Activated T-cell treated with anti-CD3 and anti-CD28 coated beads for 48 hours (primary cell): ENCODE results near the gene CLIP3.
"Not testable (repeated sequence)": the region's sequence is repeated elsewhere in the genome, so short reads cannot be mapped to it uniquely, and the experiment has no call there.

Experiments used
- DNase-seq: peaks from one replicate; pipeline ENCODE4 v3.0.0-alpha.2; 2020; ENCODE audit warnings: low read depth

The CLIP3 gene

DNA sequence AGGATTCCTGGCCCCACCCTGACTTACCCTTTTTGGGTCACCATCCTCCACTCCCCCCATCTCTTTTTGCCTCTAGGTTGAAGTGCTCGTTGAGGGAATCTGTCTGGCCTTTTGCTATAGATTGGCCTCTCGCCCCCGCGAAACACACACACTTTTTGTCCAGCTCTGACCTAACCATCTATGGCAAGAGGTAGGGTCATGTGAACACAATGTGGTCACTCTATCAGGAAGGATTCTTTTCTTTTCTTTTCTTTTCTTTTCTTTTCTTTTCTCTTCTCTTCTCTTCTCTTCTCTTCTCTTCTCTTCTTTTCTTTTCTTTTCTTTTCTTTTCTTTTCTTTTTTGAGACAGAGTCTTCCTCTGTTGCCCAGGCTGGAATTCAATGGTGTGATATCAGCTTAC, 51.7 kb downstream of the CLIP3 start:
- not testable (repeated sequence) for DNase-seq

DNA sequence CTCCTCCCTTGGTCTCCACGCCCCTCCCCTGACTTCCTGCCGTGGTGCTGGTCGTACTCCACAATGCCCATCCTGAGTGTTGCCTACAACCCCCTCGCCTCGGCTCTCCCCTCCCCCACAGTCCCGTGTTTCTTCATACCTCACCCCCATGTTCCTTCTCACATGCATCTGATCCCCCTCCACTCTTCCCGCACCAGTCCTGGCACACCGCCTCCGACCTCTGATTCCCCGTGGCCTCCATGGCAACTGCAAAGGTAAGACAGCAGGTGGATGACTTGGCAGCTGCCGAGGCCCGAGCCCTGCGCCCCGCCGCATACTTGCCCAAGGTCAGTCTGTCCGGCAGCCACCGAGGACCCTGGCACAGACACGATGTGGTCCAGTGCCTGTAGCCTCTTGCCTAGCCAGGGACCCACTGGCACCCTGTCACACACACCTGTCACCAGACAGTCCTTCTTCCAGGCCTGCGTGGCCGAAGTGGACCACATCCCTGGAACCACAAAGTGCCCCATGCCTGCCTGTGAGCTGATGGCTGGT, 53.8 kb downstream of the CLIP3 start:
- DNase-seq: no peak

DNA sequence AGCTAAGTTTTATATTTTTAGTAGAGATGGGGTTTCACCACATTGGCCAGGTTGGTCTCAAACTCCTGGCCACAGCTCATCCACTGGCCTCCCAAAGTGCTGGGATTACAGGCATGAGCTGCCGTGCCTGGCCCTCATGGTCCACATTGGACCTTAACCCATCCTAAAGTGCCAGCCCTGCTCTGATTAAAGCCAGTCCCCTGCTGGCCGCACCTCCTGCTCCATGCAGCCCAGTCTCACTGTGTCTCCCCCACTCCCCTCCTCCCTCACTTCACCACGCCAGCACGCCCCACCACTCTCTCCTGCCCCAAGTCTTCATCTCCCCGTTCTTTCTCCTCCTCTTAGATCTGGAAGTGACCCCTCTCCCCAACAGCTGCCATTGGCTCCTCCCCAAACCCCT, 54.4 kb downstream of the CLIP3 start:
- no peak for DNase-seq

- peak; percentile 48 for DNase-seq
Measured at GRCh38 chr19:35977446-35978222, 55.0 kb downstream of the CLIP3 start.

DNA sequence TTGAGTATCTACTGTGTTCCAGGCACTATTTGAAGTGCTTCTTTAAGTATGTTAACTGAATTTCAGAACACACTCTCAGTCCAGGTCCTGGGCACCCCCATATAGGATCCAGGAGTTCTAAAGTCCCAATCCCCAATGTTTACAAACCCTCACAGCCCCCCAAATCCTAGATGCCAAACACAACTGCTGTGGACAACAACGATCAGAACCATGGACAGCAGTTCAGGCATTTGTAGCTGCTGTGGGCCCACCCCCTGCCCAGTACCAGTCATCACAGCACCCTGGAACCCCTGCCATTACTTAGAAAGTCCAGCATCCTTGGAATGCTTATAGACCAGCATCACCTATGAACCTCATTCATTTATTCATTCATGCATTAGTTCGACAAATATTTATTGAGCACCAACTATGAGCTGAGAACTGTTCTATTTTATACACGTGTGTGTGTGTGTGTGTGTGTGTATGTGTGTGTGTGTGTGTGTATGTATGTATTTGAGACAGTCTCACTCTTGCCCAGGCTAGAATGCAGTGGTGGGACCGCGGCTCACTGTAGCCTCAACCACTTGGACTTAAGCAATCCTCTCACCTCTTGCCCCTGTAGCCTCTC, 57.0 kb downstream of the CLIP3 start:
- DNase-seq: no peak

- DNase-seq: no peak
Measured at GRCh38 chr19:35973487-35973886, 59.2 kb downstream of the CLIP3 start.

GRCh38 chr19:35966771-35967170, 65.9 kb downstream of the CLIP3 start:
- no peak for DNase-seq
